ENCODE measurements around the gene SLIT3.

The SLIT3 gene

DNA sequence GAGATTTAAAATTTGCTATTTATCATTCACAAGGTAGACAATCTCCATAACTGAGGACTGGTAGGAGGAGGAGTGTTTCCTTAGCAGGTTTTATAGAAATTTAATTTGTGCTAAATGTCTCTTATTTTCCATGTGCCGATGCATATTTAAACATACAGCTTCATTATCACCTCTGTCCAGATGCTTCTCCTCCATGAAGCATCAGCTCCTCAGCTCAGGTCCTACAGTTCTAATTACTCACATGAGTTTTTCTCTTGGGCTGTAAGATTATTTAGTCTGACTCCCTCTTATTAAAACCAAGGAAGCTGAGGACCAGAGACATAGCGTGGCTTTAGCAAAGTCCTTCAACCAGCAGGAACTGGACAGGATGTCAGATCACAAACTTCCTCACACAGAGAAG, 421.6 kb downstream of the SLIT3 start:
- DNase-seq: no peak

DNA sequence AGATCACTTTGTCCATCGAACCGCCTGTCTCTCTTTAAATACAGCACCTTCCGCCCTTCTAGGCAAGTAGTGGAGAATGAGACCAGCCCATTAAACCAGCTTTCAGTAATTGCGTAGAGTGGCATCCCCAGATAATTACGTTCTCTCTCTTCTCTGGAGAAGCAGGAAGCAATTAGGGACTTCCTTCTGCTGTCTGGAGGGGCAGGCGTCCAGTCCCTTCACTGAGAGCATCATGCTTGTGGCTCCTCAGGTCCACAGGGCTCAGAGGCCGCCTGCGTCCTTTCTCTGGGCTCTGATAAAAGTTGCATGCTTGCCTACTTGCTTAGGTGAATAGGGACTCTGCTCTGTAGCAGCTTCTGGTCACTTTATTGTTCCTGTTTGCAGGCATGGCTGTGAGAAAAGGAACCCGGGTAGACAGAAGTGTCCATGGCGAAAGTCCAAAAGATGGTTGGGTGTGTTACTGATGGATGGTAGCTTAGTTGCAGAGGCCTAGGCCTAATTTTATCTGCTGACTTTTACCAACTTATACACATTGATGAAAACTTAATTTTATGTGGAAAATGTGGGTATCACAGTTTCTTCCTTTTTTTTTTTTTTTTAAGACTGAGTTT, 422.7 kb downstream of the SLIT3 start:
- DNase-seq: no peak

GRCh38 chr5:168877132-168877892, 423.6 kb downstream of the SLIT3 start:
- peak; percentile 11 for DNase-seq

- no peak for DNase-seq
These were observed 424.5 kb downstream of the SLIT3 start for GRCh38 chr5:168876419-168876818.

GRCh38 chr5:168875832-168876231, 425.1 kb downstream of the SLIT3 start:
- no peak for DNase-seq

GRCh38 chr5:168874713-168875380, 426.1 kb downstream of the SLIT3 start:
- DNase-seq: no peak

- DNase-seq: no peak
These were observed 428.7 kb downstream of the SLIT3 start for GRCh38 chr5:168872246-168872645.

GRCh38 chr5:168870910-168871309, 430.0 kb downstream of the SLIT3 start:
- no peak for DNase-seq

DNA sequence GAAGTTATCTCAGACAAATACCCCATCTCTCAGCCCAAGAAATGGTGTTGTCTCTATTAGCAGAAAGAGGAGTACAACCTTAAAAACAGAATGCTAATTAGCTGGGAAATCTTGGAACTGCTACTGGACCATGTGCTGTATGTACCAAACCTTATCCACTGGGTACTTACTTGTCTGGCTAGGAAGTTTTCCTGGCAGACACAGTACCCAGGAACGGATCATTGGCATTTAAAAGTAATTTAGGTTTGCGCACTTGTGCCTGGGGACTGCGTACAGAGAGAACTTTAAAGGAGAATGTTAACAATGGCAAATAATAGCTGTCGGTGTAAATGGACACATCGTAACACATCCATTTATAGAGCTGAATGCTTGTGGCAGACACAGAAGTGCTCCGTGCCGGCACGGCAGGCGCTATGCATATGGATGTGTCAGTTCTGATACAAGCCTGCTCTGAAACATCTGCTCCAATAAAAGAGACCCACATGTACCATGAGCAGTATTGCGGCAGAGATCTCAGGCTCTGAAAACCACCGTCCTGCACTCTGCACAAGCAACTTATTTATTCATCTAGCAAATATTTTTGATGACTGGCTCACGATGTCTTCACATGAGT, 431.2 kb downstream of the SLIT3 start:
- DNase-seq: no peak

DNA sequence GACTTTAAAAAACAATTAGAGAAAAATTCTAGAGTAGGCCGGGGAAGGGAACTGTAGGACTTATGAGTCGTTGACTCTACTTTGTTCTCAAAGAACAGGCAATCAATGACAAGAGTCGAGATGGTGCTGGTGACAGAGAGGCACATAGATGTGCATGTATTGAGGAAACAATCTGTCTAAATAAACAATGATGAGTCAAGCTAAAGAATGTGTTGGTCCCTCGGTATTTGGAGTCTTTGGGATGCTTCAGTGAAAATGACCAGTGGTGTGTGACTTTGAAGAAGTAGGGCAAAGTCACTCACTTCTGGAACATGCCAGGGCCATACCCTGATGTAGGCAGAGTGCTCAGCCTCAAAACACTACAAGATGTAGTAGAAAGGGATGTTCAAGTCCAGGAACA, 433.7 kb downstream of the SLIT3 start:
- DNase-seq: no peak

- DNase-seq: peak; percentile 46
These were observed 435.0 kb downstream of the SLIT3 start for GRCh38 chr5:168865968-168866367.

DNA sequence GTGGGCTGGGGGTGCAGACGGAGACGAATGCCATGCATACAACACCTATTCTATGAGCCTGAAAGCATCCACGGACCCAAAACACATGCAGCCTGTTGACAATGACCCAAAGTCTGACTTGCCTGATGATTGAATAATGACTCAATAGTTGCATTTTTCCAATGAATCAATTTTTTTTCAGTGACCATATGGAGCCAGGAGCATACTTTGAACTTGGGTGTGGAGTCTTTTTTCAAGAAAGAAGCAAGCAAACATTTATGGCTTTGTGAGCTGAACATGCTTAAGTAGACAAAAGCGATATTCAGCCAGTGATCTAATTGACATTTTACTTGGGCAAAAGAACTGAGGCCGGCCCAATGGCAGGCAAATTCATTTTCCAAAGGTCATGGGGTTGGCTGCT, 437.9 kb downstream of the SLIT3 start:
- DNase-seq: no peak

GRCh38 chr5:168860503-168860902, 440.4 kb downstream of the SLIT3 start:
- no peak for DNase-seq

DNA sequence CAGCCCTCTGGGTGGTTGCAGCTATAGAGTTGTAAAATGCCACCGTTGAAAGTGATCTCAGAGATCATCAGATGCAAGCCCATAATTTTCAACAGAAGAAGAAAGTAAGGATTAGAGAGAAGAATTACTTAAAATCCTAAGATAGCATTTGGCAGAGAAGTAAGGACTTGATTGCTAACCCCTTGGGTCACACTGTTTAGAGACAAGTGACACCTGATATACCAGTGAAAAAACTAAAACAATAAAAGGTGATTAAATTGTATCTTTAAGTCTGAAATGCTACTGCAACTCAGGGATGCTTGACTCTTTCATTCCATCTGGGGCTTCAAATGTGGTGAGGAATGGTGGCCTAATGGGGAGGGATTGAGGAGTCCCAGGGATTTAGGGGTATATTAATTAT, 440.9 kb downstream of the SLIT3 start:
- DNase-seq: no peak

DNA sequence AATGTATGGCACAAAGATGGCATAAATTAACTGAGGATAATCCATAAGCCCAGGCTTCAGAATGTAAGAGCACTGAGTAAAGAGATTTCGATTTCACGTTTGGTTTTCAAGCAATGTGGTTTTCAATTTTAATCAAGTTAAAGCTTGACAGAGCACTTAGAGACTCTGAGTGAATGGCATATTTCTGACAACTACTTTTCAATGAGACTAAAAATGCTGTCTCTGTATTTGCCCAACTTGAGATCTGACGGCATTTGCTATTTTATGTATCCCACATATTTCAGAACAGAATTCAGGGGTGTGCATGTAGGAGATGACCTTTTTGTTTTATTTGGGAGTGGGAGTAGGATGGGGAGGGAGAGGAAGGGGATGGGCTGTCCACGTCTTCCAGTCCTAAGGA, 441.5 kb downstream of the SLIT3 start:
- DNase-seq: no peak

GRCh38 chr5:168858994-168859393, 441.9 kb downstream of the SLIT3 start:
- no peak for DNase-seq

DNA sequence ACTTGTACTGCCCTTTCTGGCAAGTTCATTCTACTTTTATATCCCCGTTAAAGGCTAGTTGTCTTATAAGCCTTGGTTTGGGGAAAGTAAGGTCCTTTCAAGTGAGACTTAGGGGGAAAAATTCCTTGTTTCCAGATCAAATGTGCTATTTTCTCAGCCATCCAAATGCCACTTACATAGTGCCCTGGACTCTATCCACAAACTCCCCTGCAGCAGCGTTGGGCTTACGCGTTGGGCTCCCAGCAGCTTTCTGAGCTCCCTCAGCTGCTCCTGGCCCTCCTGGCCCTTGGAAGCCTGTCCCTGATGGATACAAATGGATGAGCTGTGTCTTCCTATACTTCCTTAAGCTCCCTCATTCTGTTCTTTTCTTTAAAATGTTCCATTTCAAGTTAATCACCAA, 442.6 kb downstream of the SLIT3 start:
- no peak for DNase-seq

DNA sequence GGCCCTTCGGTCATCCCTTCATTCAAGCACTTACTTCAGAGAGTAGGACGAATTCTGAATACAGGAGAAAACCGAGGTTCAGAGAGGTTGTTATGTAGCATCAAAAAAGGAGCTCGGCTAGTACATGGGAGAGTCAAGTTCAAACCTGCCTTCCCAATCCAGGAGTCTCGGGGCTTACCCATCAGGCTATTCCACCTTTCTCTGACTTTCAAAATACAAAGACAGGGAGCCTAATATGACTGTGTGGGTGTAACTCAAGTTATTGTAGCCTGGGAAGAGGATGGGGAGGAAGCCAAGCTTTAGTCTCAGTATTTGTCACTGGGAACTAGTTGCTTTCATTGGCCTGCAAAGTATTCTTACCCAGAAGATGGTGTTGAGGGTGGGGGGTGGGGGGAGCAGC, 447.0 kb downstream of the SLIT3 start:
- DNase-seq: no peak

- no peak for DNase-seq
These were observed 448.6 kb downstream of the SLIT3 start for GRCh38 chr5:168852329-168852728.

DNA sequence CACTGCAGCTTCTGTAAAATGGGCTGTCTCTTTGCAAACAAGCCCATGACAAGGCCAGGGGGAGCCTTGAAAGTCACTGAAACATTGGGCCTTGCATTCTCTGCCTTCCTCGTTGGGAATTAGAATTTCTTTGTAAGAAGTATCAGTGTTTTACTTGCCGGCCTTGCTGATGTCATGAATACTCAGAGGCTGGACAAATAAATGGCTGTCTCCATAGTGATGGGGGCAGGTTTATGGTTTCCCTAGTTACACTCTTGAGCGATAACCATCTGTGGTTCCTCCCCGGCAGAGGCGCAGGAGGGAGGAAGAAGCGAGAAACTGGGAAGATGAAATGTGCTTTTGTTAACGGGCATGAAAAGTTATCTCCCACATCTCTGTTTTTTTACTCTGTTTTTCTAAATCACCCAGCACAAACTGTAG, 449.0 kb downstream of the SLIT3 start:
- peak; percentile 22 for DNase-seq

DNA sequence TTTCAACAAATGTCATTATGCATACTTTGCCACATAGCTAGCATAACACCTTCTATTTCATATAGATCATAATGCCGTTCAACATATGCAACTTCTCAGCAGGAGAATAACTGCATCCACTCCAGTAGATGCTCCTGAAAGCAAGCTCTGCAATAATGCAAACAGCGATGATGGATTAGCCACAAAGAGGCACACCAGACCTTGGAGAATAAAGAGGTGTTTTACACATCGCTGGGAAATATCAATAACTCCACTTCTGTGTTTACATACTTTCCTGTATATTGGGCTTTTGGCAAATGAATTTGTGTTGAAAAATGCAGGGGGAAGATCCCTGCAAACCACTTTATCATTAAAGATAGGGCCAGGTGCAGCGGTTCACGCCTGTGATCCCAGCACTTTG, 450.3 kb downstream of the SLIT3 start:
- no peak for DNase-seq

GRCh38 chr5:168848569-168848968, 452.4 kb downstream of the SLIT3 start:
- no peak for DNase-seq

DNA sequence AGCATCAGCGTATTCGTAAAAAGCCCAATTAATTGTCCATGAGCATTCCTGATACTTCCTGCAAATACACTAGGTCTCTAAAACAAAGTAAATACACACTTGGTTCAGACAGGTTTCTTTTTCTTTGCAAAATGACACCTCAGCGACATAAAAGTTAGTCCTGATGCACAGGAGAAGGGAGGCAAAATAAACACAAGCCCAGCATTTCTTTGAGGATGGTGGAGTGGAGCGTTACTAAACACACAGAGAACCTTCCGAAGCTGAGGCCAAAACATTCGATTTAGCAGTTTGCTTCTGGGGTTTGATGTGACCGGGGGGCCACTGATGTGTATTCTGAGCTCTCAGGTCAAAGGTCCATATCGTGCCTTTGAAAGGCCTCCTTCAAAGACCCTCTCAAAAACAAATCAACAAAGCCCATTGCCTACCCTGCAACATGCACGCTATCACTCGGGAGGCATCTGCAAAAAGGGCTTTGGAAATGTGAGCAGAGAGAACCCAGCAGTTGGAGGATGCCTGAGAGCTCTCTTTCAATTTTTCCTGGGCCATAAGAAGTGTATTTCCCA, 453.3 kb downstream of the SLIT3 start:
- no peak for DNase-seq

DNA sequence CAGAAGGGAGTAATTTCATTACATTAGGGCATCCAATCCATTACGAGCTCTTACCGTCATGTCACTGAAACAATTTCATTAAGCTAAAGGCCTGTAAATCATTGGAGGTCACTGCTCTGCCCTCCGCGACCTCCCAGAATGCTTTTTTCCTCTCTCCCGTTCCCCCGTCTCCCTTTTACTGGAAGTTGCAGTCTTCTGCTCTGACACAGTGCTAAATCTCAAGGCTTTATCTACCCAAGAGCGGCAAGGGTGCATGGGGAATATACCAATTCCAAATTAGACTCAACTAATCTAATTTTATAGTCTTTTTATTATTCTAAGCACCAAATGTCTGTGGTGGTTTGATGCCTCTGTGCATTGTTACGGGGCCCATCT, 456.0 kb downstream of the SLIT3 start:
- DNase-seq: no peak

All from NCI-H2171 (cell line).